ENCODE results near the gene FDXACB1.

GRCh38 chr11:111846063-111846462, 32.9 kb downstream of the FDXACB1 start:
- TF ChIP-seq CTCF (IDR thresholded peaks at IDR 0.05; ENCODE audit: insufficient read depth, low read depth, low read length) (no peak), EZH2 (IDR thresholded peaks at IDR 0.05; ENCODE audit: insufficient read depth, low read length) (no peak)

Data from astrocyte (in vitro differentiated cells and primary cell).